Loucy (cell line): ENCODE measurements around the gene STPG2.
A peak's percentile ranks its signal among the peaks of the same experiment; 100 is the strongest.

ENCODE experiments used
- H2AFZ ChIP-seq: fragments of 200-600 bp; sonication (generic); 2 replicates; pipeline ENCODE4 v1.6.0; 2016; ENCODE audit warnings: antibody characterized with exemption, mild to moderate bottlenecking, low read length, moderate library complexity
- H3F3A ChIP-seq: fragments of 200-600 bp; 2 replicates; pipeline ENCODE4 v1.6.0; 2016; ENCODE audit warnings: antibody characterized with exemption, low read depth, mild to moderate bottlenecking
- H3K27me3 ChIP-seq: fragments of 200-600 bp; sonication (generic); 2 replicates; pipeline ENCODE4 v1.6.1; 2014; ENCODE audit warnings: low read length, mild to moderate bottlenecking; ENCODE audit not compliant: insufficient read depth, poor library complexity, severe bottlenecking
- H3K36me3 ChIP-seq: fragments of 200-600 bp; sonication (generic); 2 replicates; pipeline ENCODE4 v1.6.1; 2016; ENCODE audit warnings: low read length; ENCODE audit not compliant: insufficient read depth
- H3K4me1 ChIP-seq: fragments of 200-600 bp; sonication (generic); 2 replicates; pipeline ENCODE4 v1.5.1; 2014; ENCODE audit warnings: low read length, mild to moderate bottlenecking; ENCODE audit not compliant: insufficient read depth, poor library complexity, severe bottlenecking
- H3K4me2 ChIP-seq: fragments of 200-600 bp; sonication (generic); 2 replicates; pipeline ENCODE4 v1.6.0; 2014; ENCODE audit warnings: antibody characterized with exemption, low read length, low read depth, mild to moderate bottlenecking; ENCODE audit not compliant: poor library complexity, severe bottlenecking
- H3K4me3 ChIP-seq: fragments of 200-600 bp; sonication (generic); 2 replicates; pipeline ENCODE4 v1.5.1; 2014; ENCODE audit warnings: low read length, mild to moderate bottlenecking, mixed read lengths; ENCODE audit not compliant: poor library complexity, severe bottlenecking
- H3K79me2 ChIP-seq: fragments of 200-600 bp; sonication (generic); 2 replicates; pipeline ENCODE4 v1.6.1; 2014; ENCODE audit warnings: low read length; ENCODE audit not compliant: insufficient read depth
- H3K9ac ChIP-seq: fragments of 200-600 bp; sonication (generic); 2 replicates; pipeline ENCODE4 v1.6.0; 2014; ENCODE audit warnings: mild to moderate bottlenecking, low read depth, low read length, moderate library complexity; ENCODE audit not compliant: poor library complexity, severe bottlenecking
- H3K9me2 ChIP-seq: fragments of 200-600 bp; sonication (generic); replicated peaks from 2 replicates; pipeline ENCODE4 v1.6.1; 2016; ENCODE audit warnings: low read depth, low read length, mixed read lengths
- H3K9me3 ChIP-seq: fragments of 200-600 bp; sonication (generic); 2 replicates; pipeline ENCODE4 v1.6.1; 2014; ENCODE audit warnings: mild to moderate bottlenecking, antibody characterized with exemption, low read length, low read depth; ENCODE audit not compliant: insufficient read depth
- H4K20me1 ChIP-seq: fragments of 200-600 bp; sonication (generic); 2 replicates; pipeline ENCODE4 v1.6.0; 2014; ENCODE audit warnings: antibody characterized with exemption, low read length, mild to moderate bottlenecking; ENCODE audit not compliant: insufficient read depth, poor library complexity, severe bottlenecking
- CTCF ChIP-seq: fragments of 200-600 bp; sonication (generic); conservative IDR thresholded peaks from 2 replicates; pipeline ENCODE4 v1.5.1; 2014; ENCODE audit warnings: mild to moderate bottlenecking, antibody characterized with exemption, low read length
- EZH2phosphoT487 ChIP-seq: fragments of 200-600 bp; IDR thresholded peaks from 2 replicates; pipeline ENCODE4 v1.6.1; 2018; ENCODE audit warnings: antibody characterized with exemption, mild to moderate bottlenecking, moderate library complexity, borderline replicate concordance

The STPG2 gene

GRCh38 chr4:98151145-98151924 lies 8.1 kb upstream of the STPG2 start:
- no peaks in the 10 kb centered on the region for H3K9me3 ChIP-seq
- H3K79me2 ChIP-seq, result no peaks in the 10 kb centered on the region
- no peaks in the 10 kb centered on the region for H3K36me3 ChIP-seq
- no peaks in the 10 kb centered on the region for H4K20me1 ChIP-seq
- H3K9me2 ChIP-seq, result no peaks in the 10 kb centered on the region
- H3K4me3 ChIP-seq, result no peak overlapping the region
- no peak overlapping the region for H3K4me2 ChIP-seq
- TF ChIP-seq EZH2phosphoT487 (no peak), CTCF (peak; percentile 52)
- H3K4me1 ChIP-seq, result peaks cover 19% of the 10 kb centered on the region
- no peaks in the 10 kb centered on the region for H3K27me3 ChIP-seq
- no peaks in the 10 kb centered on the region for H3F3A ChIP-seq
- no peak overlapping the region for H3K9ac ChIP-seq
- no peak overlapping the region for H2AFZ ChIP-seq

GRCh38 chr4:98150092-98150761 lies 7.0 kb upstream of the STPG2 start:
- TF ChIP-seq CTCF (peak; percentile 52), EZH2phosphoT487 (no peak)
- H3K27me3 ChIP-seq, result no peaks in the 10 kb centered on the region
- H3K79me2 ChIP-seq, result no peaks in the 10 kb centered on the region
- H3K9me2 ChIP-seq, result no peaks in the 10 kb centered on the region
- peaks cover 19% of the 10 kb centered on the region for H3K4me1 ChIP-seq
- H3K4me2 ChIP-seq, result no peak overlapping the region
- no peak overlapping the region for H2AFZ ChIP-seq
- no peak overlapping the region for H3K9ac ChIP-seq
- H3K36me3 ChIP-seq, result no peaks in the 10 kb centered on the region
- H3F3A ChIP-seq, result no peaks in the 10 kb centered on the region
- H4K20me1 ChIP-seq, result no peaks in the 10 kb centered on the region
- H3K9me3 ChIP-seq, result no peaks in the 10 kb centered on the region
- no peak overlapping the region for H3K4me3 ChIP-seq

- Histone ChIP-seq H3K9me3 (no peaks in the 10 kb centered on the region), H3K9me2 (no peaks in the 10 kb centered on the region), H3K9ac (no peak overlapping the region), H3K36me3 (no peaks in the 10 kb centered on the region), H3K4me2 (peak overlapping the region; percentile 66), H3K4me3 (peak overlapping the region; percentile 39), H3K79me2 (no peaks in the 10 kb centered on the region), H4K20me1 (no peaks in the 10 kb centered on the region), H3F3A (no peaks in the 10 kb centered on the region), H3K27me3 (no peaks in the 10 kb centered on the region), H3K4me1 (peaks cover 24% of the 10 kb centered on the region), H2AFZ (peak overlapping the region; percentile 33)
- no peak for TF ChIP-seq EZH2phosphoT487
- no peak for TF ChIP-seq CTCF
These were observed 5.6 kb upstream of the STPG2 start for GRCh38 chr4:98148856-98149255.
